ENCODE results near the gene TOPAZ1. TPM values are rescaled to one million over a fixed set of nuclear protein-coding genes. Genes with fewer than 3 reads are reported as not detected.

Gene TOPAZ1
- total and polyA plus RNA-seq, 2 of the 13 experiments (the other 11 are each of a cell fraction or from before 2014, with no cell fraction given): not detected

DNA sequence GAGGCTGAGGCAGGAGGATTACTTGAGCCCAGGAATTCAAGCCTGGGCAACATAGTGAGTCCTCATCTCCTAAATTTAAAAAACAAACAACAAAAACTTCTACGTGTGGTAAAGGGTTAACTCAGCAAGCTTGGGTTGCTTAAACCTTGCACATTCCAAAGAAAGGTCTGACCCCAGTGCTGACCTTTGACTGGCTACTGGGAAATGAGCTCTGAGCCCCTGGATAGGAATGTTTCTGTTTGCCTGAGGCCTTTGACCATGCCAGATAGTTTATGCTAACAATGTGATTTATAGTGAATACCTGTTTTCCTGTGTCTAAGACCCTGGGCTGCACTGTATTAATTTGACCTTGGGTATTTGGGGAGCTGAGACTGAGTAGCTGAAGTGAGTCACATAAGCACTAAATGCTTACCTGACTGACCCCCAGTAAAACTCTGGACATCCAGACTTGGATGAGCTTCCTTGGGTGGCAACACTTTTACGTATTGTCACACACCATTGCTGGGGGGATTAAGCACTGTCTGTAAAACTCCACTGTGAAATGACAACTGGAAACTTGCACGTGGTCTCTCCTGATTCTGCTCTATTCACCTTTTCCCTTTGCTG lies 117.6 kb downstream of the TOPAZ1 start (continued):
- TF ChIP-seq HNF4G (IDR thresholded peaks at IDR 0.05; ENCODE audit: borderline replicate concordance, low read depth, low read length) (peak; percentile 97), HNF4G (CRISPR knock-in tag; IDR thresholded peaks at IDR 0.05; ENCODE audit: borderline replicate concordance, low read depth) (peak; percentile 88), FOXA3 (CRISPR knock-in tag; IDR thresholded peaks at IDR 0.05) (peak; percentile 86), ZMYM4 (CRISPR knock-in tag; IDR thresholded peaks at IDR 0.05) (peak; percentile 94), ELF1 (CRISPR knock-in tag; IDR thresholded peaks at IDR 0.05) (0 out of 2 replicates have a peak, but pooled peaks have one; percentile 25), ZNF431 (CRISPR knock-in tag; IDR thresholded peaks at IDR 0.05; ENCODE audit: borderline replicate concordance, low read depth) (peak; percentile 29; the same call in 1 of the 2 replicates), ASH2L (IDR thresholded peaks at IDR 0.05; ENCODE audit: insufficient read length, low read depth, low read length) (peak; percentile 90), CBFB (CRISPR knock-in tag; IDR thresholded peaks at IDR 0.05) (0 out of 2 replicates have a peak, but pooled peaks have one; percentile 63), MEF2D (CRISPR knock-in tag; IDR thresholded peaks at IDR 0.05) (peak; percentile 94), GATAD2A (CRISPR knock-in tag; IDR thresholded peaks at IDR 0.05) (peak; percentile 94), PHF20 (CRISPR knock-in tag; IDR thresholded peaks at IDR 0.05) (no peak), ZNF737 (CRISPR knock-in tag; IDR thresholded peaks at IDR 0.05; ENCODE audit: borderline replicate concordance) (no peak), SOX13 (IDR thresholded peaks at IDR 0.05) (peak; percentile 61; the same call in 1 of the 2 replicates), SOX13 (CRISPR knock-in tag; conservative IDR thresholded peaks at IDR 0.05 in 1 of 2, IDR thresholded peaks at IDR 0.05 in 1 of 2) (peak in 1 of 2 experiments; percentile 93; a peak in 2 of 4 replicates), YEATS2 (CRISPR knock-in tag; IDR thresholded peaks at IDR 0.05; ENCODE audit: borderline replicate concordance) (peak; percentile 44; the same call in 1 of the 2 replicates), CEBPG (CRISPR knock-in tag; IDR thresholded peaks at IDR 0.05) (peak; percentile 92), ZNF33B (CRISPR knock-in tag; IDR thresholded peaks at IDR 0.05) (no peak), RFXANK (CRISPR knock-in tag; IDR thresholded peaks at IDR 0.05) (0 out of 2 replicates have a peak, but pooled peaks have one; percentile 65), TEAD3 (CRISPR knock-in tag; optimal IDR thresholded peaks at IDR 0.05; ENCODE audit: borderline replicate concordance) (peak; percentile 98), ZEB1 (IDR thresholded peaks at IDR 0.05; ENCODE audit: insufficient replicate concordance, low read depth) (peak; percentile 71)
- TF ChIP-seq, protein P1, sequence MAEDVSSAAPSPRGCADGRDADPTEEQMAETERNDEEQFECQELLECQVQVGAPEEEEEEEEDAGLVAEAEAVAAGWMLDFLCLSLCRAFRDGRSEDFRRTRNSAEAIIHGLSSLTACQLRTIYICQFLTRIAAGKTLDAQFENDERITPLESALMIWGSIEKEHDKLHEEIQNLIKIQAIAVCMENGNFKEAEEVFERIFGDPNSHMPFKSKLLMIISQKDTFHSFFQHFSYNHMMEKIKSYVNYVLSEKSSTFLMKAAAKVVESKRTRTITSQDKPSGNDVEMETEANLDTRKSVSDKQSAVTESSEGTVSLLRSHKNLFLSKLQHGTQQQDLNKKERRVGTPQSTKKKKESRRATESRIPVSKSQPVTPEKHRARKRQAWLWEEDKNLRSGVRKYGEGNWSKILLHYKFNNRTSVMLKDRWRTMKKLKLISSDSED (CRISPR knock-in tag; IDR thresholded peaks at IDR 0.05): no peak
- TF ChIP-seq, protein P2, sequence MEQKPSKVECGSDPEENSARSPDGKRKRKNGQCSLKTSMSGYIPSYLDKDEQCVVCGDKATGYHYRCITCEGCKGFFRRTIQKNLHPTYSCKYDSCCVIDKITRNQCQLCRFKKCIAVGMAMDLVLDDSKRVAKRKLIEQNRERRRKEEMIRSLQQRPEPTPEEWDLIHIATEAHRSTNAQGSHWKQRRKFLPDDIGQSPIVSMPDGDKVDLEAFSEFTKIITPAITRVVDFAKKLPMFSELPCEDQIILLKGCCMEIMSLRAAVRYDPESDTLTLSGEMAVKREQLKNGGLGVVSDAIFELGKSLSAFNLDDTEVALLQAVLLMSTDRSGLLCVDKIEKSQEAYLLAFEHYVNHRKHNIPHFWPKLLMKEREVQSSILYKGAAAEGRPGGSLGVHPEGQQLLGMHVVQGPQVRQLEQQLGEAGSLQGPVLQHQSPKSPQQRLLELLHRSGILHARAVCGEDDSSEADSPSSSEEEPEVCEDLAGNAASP (CRISPR knock-in tag; IDR thresholded peaks at IDR 0.05; ENCODE audit: borderline replicate concordance): peak; percentile 86
- TF ChIP-seq, protein P3, sequence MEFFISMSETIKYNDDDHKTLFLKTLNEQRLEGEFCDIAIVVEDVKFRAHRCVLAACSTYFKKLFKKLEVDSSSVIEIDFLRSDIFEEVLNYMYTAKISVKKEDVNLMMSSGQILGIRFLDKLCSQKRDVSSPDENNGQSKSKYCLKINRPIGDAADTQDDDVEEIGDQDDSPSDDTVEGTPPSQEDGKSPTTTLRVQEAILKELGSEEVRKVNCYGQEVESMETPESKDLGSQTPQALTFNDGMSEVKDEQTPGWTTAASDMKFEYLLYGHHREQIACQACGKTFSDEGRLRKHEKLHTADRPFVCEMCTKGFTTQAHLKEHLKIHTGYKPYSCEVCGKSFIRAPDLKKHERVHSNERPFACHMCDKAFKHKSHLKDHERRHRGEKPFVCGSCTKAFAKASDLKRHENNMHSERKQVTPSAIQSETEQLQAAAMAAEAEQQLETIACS (CRISPR knock-in tag; IDR thresholded peaks at IDR 0.05): no peak
- TF ChIP-seq, protein P4, sequence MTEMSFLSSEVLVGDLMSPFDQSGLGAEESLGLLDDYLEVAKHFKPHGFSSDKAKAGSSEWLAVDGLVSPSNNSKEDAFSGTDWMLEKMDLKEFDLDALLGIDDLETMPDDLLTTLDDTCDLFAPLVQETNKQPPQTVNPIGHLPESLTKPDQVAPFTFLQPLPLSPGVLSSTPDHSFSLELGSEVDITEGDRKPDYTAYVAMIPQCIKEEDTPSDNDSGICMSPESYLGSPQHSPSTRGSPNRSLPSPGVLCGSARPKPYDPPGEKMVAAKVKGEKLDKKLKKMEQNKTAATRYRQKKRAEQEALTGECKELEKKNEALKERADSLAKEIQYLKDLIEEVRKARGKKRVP (CRISPR knock-in tag; IDR thresholded peaks at IDR 0.05): peak in 1 of 2 experiments; percentile 70; a peak in 2 of 4 replicates
- TF ChIP-seq, protein P5, sequence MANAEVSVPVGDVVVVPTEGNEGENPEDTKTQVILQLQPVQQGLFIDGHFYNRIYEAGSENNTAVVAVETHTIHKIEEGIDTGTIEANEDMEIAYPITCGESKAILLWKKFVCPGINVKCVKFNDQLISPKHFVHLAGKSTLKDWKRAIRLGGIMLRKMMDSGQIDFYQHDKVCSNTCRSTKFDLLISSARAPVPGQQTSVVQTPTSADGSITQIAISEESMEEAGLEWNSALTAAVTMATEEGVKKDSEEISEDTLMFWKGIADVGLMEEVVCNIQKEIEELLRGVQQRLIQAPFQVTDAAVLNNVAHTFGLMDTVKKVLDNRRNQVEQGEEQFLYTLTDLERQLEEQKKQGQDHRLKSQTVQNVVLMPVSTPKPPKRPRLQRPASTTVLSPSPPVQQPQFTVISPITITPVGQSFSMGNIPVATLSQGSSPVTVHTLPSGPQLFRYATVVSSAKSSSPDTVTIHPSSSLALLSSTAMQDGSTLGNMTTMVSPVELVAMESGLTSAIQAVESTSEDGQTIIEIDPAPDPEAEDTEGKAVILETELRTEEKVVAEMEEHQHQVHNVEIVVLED (CRISPR knock-in tag; IDR thresholded peaks at IDR 0.05; ENCODE audit: borderline replicate concordance): peak; percentile 48; the same call in 1 of the 2 replicates

Measured in HepG2 (cell line).